HG02884 (cell line): ENCODE data around the gene NOS1AP.

Source experiments
- ATAC-seq: cut with Tn5 transposase; IDR thresholded peaks from one replicate; pipeline ENCODE4 v1.9.1; 2021; ENCODE audit warnings: mild to moderate bottlenecking, moderate library complexity; ENCODE audit not compliant: unreplicated experiment

The NOS1AP gene

GRCh38 chr1:162087574-162087973 is 18.1 kb downstream of the NOS1AP start:
- no peak for ATAC-seq

GRCh38 chr1:162088281-162088969 is 18.9 kb downstream of the NOS1AP start:
- ATAC-seq, result no peak

GRCh38 chr1:162089748-162090147 is 20.3 kb downstream of the NOS1AP start:
- ATAC-seq, result no peak

- no peak for ATAC-seq
These were observed 20.9 kb downstream of the NOS1AP start for GRCh38 chr1:162090378-162090777.

- no peak for ATAC-seq
These were observed 22.4 kb downstream of the NOS1AP start for GRCh38 chr1:162091681-162092524.

GRCh38 chr1:162093095-162093494 is 23.6 kb downstream of the NOS1AP start:
- ATAC-seq, result no peak

GRCh38 chr1:162094271-162094670 is 24.8 kb downstream of the NOS1AP start:
- ATAC-seq, result no peak

- ATAC-seq, result no peak
These were observed 25.2 kb downstream of the NOS1AP start for GRCh38 chr1:162094723-162095122.

- no peak for ATAC-seq
These were observed 38.4 kb downstream of the NOS1AP start for GRCh38 chr1:162107911-162108310.

GRCh38 chr1:162108426-162108825 is 38.9 kb downstream of the NOS1AP start:
- ATAC-seq, result no peak

GRCh38 chr1:162110910-162111309 is 41.4 kb downstream of the NOS1AP start:
- ATAC-seq, result no peak

GRCh38 chr1:162111572-162111971 is 42.1 kb downstream of the NOS1AP start:
- no peak for ATAC-seq

GRCh38 chr1:162113419-162113818 is 43.9 kb downstream of the NOS1AP start:
- ATAC-seq, result no peak

- no peak for ATAC-seq
These were observed 47.7 kb downstream of the NOS1AP start for GRCh38 chr1:162117039-162117774.

- no peak for ATAC-seq
These were observed 48.6 kb downstream of the NOS1AP start for GRCh38 chr1:162118063-162118462.

- ATAC-seq, result no peak
These were observed 59.3 kb downstream of the NOS1AP start for GRCh38 chr1:162128693-162129356.

GRCh38 chr1:162130308-162130707 is 60.8 kb downstream of the NOS1AP start:
- no peak for ATAC-seq

- ATAC-seq, result no peak
These were observed 62.2 kb downstream of the NOS1AP start for GRCh38 chr1:162131400-162132321.

GRCh38 chr1:162133566-162133965 is 64.1 kb downstream of the NOS1AP start:
- no peak for ATAC-seq

GRCh38 chr1:162134646-162135045 is 65.2 kb downstream of the NOS1AP start:
- no peak for ATAC-seq
